HG03521 (cell line): ENCODE measurements around the gene PRR16.

Experiments used
- ATAC-seq: cut with Tn5 transposase; IDR thresholded peaks from one replicate; pipeline ENCODE4 v1.9.1; 2021; ENCODE audit warnings: mild to moderate bottlenecking, moderate library complexity; ENCODE audit not compliant: unreplicated experiment

Gene PRR16

GRCh38 chr5:120706877-120707276 lies 242.8 kb downstream of the PRR16 start:
- ATAC-seq: no peak

DNA sequence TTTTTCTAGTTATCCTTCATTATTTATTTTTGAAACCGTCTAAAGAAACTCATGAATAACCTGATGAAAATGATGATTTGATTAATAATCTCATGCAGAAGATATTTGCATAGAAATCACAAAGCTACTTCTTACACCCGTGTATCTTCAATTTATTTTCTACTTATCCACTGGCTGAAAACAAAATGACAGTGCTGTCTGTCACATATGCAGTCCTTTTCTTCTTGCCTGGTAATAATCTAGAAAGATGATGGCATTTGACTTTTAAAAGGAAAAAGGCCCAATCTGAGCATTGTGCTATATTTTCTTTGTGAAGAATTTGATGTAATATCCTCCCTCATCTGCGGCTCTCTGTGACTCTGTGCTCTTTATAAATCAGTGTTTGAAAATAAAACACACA lies 253.3 kb downstream of the PRR16 start:
- no peak for ATAC-seq

- no peak for ATAC-seq
Observed at GRCh38 chr5:120730214-120730613, 266.1 kb downstream of the PRR16 start.

GRCh38 chr5:120734033-120734432 lies 269.9 kb downstream of the PRR16 start:
- ATAC-seq: no peak

DNA sequence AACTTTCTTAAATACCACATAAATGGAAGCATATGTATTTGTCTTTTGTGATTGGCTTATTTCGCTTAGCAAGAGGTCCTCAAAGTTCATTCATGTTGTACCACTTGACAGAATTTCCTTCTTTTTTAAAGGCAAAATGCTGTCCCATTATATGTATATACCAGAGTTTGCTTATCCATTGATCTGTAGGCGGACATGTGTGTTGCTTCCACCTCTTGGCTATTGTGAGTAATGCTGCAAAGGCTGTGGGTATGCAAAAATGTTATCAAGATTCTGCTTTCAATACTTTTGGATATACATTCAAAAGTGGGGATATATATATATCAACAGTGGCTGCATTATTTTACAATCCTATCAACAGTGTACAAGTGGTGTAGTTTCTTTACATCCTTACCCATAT lies 271.0 kb downstream of the PRR16 start:
- ATAC-seq: no peak
